GM21381 (cell line): ENCODE results near the gene LRRFIP2.

Experiments
- ATAC-seq: cut with Tn5 transposase; IDR thresholded peaks from one replicate; pipeline ENCODE4 v1.9.1; 2021; ENCODE audit warnings: mild to moderate bottlenecking, moderate library complexity; ENCODE audit not compliant: unreplicated experiment

Gene LRRFIP2

DNA sequence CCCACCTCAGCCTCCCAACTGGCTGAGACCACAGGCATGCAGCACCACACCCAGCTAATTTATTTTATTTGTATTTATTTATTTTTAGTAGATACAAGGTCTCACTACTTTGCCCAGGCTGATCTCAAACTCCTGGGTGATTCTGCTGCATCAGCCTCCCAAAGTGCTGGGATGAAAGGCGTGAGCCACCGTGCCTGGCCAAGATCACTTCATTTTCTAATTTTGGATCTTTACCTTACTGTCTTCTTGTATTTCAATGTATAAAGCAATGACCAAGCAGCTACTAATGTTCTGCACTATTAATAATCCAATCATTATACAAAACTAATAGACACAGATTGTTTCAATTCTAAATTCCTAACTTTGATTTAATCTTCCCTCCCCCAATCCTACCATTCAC lies 56.2 kb downstream of the LRRFIP2 start:
- ATAC-seq: no peak

DNA sequence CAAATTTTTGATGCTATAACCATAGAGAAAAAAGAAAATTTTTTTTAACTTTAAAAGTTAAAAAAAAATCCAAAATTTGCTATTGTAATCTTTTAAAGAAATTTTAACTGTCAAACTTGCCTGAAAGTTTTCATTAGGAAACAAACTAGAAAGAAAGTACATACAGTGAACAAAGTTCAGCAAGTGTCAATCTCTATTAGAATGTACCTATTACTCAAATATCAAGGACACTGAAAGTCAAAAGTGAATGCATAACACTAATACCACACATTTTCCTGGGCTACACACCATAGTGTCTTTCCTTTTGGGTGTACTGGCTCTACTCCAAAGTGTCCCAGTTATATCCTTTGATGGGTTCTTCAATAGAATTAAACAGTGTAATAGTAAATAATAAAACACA lies 56.8 kb downstream of the LRRFIP2 start:
- ATAC-seq: no peak

DNA sequence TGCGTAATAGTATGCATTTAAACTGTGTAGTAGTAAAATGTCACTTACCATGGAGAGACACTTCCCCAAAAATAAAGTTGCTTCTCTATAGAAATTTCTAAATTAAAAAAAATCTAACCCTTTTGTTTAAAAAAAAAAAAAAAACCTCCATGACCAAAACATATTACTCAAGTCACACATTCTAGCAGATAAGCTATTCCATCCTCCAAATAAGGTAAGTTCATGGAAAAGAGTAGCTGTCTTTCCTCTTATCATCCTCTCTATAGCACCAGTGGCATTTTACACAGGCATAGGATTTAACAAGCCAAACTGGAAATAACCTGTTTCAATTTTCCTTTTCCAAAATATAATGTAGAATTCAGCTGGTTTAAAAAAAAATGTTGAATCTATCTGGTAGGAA lies 57.4 kb downstream of the LRRFIP2 start:
- no peak for ATAC-seq

DNA sequence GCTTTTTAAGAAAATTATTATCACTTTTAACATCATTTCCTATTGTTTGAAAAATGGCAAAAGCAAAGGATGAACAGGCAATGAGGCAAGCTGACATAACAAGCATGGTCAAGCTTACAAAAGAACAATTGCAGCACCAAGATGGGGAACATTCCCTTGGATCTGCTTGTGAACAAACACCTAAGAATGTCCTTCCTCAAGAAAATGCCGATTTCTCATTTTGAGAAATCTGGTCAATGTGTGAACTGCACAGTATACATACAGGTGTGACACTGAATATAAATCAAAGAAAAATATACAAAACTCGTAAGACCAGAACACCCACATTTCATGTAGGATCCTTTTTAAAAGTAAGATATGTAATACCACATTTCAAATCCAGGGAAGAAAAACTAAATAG lies 58.9 kb downstream of the LRRFIP2 start:
- no peak for ATAC-seq

DNA sequence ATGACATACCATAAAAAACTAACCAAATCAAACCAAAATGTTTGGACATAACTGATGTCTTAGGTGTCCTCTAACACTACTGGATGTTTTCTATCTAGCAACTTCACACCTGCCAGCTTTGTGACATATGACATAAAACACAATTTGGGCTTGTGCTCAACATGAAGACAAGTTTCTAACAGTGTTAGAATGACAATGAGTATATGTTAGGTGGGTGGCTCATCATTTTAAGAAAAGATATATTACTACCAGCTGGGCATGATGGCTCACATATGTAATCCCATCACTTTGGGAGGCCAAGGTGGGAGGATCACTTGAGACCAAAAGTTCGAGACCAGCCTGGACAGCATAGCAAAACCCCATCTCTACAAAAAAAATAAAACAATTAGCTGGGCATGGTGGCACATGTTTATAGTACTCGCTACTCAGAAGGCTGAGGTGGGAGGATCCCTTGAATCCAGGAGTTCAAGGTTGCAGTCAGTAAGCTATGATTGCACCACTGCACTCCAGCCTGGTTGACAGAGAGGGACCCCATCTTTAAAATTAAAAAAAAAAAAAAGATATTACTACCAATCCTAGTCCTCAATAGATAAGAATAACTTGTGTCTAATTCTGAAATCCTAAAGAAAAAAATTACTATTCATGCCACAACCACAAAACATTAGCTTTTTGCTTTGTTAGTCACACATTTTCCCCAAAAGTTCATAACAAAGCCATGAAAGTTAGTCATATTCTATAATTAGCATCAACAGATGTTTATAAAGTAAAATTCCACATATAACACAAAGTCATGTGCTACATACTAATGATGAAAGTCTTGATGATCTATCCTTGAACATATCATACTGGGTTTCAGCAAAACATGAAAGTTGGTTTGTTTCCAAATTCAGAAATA lies 59.9 kb downstream of the LRRFIP2 start:
- no peak for ATAC-seq

DNA sequence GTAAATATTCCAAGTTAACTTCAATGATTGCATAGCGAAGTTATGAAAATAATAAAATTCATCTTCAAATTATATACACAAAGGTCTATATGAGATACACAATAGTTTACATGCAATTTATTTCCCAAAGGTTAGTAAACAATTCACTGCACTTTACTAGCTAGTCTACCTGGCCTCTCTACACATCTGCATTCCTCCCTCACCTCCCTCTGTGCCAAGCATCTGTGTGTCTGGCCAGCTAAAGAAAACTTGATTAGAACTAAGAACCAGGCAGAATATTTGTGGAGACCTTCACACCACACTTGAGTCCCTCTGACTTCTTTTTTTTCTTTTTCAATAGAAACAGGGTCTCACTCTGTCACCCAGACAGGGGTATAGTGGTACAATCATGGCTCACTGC lies 61.4 kb downstream of the LRRFIP2 start:
- ATAC-seq: no peak

DNA sequence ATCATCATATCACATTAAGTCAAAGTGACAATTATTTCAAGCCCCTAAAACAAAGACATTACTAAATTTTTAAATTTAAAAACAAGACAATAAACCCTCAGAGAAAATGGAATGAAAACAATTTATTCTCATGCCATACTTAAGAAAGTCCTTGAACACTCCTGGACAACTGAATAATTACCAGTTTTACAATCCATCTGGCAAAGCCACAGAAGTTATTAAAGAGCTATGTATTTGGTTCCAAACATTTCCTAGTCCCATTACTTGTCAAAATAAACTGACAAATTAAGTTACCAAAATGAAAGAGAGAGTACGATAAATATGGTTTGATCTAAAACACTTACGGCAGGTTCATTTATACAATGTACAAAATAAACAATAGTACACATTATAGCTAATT lies 63.2 kb downstream of the LRRFIP2 start:
- ATAC-seq: no peak

DNA sequence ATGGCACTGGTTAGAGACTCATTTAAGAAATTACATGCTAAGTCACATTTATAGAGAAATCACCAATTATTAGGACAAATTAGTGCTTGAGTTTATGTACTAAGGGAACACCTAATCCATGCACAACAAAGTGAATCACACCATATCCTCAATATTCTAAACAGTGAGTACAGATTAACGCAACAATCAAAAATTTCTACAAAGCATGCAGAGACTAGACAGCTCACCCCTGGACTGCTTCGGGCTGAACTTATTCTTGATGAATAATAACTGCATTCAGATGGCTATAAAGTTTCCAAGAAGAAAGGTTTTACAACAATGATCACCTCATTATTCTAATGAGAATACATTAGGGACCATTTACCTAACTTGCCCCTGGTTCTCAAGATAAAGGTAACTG lies 66.5 kb downstream of the LRRFIP2 start:
- ATAC-seq: no peak

DNA sequence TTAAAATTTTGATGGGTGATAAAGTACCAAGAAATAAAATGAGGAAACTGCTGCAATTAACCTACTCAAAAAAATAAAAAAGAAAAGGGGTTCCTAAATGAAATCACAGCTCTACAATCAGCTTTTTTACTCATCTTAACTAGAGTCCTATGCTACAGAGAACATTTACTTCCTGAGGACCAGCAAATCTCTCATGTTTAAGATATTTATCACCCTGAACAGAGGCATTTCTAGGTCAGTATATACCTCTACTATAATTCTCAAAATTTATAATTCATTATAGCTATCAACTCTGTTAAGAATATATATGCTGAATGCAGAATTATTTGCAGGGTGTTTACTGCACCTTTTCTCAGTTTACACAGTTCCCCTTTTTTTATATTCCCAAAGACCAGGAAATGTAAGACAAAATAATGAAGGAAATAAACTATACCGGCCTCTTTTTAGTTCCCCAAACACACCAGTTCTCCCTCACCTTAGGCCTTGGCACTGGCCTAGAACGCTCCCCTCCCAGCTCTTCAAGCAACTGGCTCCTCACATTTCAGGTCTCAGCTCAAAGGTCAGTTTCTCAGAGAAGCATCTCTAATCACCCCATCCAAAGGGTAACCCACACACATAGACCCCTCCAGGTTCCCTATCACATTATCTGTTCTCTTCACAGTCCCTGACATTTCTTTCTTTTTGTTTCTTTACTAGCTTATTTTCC lies 71.1 kb downstream of the LRRFIP2 start:
- no peak for ATAC-seq

DNA sequence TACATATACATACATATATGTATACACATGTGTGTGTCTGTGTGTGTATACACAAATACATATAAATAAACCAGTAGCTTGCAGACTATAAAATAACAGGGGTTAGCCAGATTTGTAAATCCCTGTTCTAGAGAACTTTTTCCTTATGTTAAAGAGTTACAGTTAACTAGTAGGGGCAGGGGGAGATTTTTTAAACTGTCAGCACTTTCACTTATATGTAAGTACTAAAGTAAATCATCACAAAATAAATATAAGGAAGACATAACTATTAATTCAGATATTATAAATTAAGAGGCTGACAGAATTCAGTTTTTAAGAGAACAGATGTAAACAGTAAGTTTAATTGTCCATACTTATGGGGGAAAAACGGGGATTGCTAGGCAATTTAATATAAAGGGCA lies 74.0 kb downstream of the LRRFIP2 start:
- ATAC-seq: no peak

DNA sequence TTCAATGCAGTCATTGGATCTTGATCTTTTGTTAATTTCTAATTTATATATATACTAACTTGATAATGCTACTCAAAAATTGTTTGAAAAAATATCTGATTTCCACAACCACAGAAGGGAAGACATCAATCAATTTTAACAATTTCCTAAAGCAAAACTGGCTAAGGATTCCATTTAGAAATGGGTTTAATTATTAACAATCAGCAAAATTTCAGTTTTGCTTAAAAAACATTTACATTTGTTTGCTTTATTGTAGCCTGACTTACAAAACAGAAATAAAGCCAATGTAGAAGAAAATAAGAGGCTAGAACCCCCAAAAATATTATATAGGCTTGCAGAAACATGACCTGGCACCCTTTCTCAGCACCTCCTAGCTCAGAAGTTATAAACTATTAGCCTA lies 74.9 kb downstream of the LRRFIP2 start:
- ATAC-seq: no peak

DNA sequence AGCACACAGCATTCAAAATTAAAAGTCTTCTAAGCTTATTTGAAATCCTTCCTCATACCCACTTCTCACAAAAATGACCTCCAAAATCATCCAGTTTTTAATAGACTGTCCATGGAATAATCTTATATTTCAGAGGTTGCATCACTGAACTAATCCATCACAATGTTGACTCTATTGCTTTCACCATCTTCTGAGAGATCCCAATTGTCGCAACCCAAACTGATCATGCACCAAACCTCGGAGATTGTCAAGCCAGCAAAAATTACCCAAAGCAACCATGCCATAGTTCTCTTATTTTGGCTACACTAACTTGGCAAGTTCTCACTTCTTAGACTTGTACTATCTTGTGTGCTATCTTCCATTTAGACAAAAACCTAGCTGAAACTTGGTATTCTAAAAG lies 75.5 kb downstream of the LRRFIP2 start:
- ATAC-seq: no peak

DNA sequence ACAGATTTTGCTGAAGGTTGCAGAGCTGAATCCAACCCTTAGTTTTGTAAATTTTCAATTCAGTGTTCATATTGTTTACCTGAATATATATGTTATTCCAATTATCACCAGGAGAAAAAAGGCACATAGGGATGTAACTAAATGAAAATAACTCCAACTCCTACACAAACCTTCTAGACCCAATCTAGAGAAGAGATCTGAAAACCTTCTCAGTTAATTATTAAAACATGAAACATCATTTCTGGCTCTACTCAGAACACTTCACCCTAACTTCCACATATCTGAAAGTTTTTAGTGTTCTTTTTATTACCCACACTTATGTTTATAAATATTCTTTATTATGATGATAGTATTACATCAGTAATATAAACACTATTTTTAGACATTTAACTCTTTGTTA lies 76.6 kb downstream of the LRRFIP2 start:
- peak; percentile 49 for ATAC-seq

DNA sequence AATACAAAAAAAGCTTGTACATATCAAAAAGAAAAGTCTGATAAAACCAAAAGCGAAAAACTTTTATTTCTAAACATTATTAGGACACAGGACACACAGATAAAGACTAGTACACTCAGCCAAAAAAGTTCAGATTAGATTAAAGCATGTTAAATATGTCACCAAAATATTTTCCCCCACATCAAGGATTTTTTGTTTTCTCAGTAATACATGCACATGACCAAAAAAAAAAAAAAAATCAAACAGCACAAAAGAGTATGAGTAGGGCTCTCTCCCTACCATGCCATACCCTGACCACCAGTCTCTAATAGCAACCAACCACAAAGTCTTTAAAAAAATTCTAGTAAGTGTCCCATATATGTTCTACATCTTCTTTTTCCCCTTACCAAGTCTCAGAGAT lies 77.4 kb downstream of the LRRFIP2 start:
- no peak for ATAC-seq

DNA sequence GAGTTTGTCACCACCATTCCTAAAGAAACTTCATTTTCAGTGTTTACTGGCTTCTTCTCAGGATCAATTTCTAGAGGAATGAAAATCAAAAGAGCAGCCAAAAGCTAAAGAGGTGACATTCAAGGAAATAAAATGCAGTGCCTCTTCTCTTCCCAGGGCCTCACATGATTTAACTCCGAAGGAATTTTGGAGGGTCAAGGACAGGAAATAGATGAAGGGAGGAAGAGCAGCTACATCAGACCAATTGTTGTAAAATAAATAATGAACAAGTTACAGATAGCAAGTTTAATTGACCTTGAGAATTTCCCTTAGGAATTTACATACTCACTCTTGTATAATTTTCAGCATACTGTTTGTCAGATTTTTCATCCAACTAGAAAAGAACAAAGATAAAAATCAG lies 78.1 kb downstream of the LRRFIP2 start:
- ATAC-seq: no peak

DNA sequence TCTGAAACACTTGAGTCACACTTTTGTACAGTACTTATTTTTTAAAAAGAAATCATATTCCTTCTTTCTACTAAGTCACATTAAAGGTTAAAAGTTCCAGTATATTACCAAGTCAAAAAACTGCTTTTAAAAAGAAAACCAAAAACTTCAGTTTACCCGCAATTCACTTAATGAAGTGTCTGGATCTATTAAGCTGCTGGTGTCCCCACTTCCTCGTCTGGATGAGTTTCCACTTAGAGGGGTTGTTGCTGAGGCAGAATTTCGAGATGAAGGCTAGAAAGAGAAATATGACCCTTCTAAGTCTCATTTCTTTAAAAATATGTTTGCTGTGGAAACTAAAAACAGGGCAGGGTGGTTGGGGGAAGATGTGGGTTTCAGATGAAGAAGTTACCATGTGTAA lies 79.7 kb downstream of the LRRFIP2 start:
- no peak for ATAC-seq

DNA sequence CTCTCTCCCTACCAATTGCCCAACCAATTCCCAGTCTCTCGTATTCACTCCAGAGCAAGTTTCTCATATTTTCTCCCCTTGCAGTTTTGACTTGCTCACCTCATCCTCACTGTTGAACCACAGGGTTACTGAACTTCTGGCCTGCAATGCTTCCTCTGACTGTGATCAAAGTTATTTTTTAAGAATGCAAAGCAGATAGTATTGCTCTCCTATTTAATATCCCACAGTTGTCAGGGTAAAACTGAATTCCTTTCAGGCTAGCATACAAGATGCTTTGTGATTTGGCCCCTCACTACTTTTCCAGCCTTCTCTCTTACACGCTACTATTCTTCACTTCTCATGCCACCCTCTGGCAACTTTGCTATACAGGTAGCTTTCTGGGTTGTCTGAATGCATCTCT lies 80.9 kb downstream of the LRRFIP2 start:
- ATAC-seq: no peak

DNA sequence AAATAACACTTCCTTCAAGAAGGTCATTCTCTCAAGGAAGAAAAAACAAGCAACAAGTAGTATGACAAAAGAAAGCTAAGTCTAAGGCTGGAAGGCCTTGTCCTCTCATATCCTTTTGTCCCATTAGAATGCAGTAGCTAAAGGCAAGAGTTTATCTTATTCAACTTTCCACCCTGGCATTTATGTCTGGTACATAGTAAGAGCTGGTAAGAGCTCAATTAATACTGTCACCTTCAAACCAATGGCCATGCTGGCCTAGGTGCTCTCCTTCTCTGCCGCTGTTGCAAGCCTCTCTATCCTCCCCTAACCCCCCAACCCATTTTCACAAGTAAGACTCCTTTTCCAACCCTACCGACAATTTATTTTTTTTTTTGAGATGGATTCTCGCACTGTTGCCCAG lies 81.9 kb downstream of the LRRFIP2 start:
- no peak for ATAC-seq

DNA sequence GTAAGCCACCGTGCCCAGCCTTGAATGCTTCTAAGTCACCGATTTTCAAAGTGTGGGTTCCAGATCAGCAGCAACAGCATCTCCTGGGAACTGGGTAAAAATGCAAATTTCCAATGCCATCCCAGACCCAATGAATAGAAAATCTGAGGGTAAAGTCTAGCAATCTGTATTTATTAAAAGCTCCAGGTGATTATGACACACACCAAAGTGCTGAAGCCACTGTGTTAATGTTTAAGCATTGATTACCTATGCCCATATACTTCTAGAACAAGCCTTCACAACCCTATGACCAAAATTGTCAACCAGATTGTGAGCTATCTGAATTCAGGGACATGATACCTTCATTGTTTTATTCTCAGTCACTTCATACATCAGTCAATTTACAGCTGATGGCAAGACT lies 86.5 kb downstream of the LRRFIP2 start:
- no peak for ATAC-seq

DNA sequence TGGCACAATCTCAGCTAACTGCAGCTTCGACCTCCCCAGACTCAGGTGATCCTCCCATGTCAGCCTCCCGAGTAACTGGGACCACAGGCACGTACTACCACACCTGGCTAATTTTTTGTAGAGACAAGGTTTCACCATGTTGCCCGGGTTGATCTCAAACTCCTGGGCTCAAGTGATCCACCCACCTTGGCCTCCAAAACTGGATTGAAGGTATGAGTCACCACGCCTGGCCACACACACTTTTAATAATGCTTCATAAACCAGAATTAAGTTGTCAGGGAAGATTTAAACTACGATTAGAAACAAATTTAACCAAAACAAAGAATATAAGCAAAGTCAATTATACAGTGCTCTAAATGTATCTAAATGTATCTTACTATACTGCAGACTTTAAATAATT lies 87.5 kb downstream of the LRRFIP2 start:
- ATAC-seq: no peak

DNA sequence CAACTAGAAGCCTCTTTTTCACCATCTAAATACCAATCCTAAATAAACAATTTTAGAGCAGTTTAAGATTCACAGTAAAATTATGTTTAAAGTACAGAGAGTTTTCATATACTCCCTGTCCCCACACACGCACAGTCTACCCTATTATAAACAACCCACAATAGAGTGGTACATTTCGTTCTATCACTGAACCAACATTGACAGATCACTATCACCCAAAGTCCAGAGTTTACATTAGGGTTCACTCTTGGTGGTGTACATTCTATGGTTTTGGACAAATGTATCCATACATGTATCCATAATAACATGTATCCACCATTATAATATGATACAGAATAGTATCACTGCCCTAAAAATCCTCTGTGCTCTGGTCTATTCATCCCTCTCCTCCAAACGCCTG lies 92.1 kb downstream of the LRRFIP2 start:
- ATAC-seq: no peak

DNA sequence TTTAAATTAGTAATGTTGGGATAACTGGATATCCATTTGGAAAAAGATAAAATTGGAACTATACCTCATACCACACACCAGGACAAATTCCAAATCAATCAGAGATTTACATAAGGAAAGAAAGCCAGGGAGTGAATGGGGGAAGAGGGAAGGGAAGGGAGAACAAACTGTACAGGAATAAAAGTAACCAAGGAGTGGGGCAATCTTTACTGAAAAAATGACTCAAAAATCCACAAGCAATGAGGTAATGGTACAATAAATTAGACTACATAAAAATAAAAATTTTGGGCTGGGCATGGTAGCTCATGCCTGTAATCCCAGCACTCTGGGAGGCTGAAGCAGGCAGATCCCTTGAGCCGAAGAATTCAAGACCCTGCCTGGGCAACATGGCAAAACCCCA lies 98.4 kb downstream of the LRRFIP2 start:
- no peak for ATAC-seq
